Breast epithelium (tissue), 3 donors: ENCODE results near the gene GPR157.

Experiments
- CTCF ChIP-seq, 3 donors: fragments of 450-650 bp; IDR thresholded peaks; one replicate each; pipeline ENCODE4 v1.5.1; 2016 to 2017; ENCODE audit warnings: antibody characterized with exemption in 3 of 3, mild to moderate bottlenecking in 3 of 3, moderate library complexity in 3 of 3
- POLR2A ChIP-seq: fragments of 450-650 bp; IDR thresholded peaks from one replicate; pipeline ENCODE4 v1.6.1; 2016; ENCODE audit warnings: antibody characterized with exemption, mild to moderate bottlenecking, moderate library complexity
- POLR2AphosphoS5 ChIP-seq, 3 donors: sonication (generic); formaldehyde crosslinking; IDR thresholded peaks; one replicate each; pipeline ENCODE4 v1.6.1; 2017; ENCODE audit warnings: antibody characterized with exemption in 3 of 3

DNA sequence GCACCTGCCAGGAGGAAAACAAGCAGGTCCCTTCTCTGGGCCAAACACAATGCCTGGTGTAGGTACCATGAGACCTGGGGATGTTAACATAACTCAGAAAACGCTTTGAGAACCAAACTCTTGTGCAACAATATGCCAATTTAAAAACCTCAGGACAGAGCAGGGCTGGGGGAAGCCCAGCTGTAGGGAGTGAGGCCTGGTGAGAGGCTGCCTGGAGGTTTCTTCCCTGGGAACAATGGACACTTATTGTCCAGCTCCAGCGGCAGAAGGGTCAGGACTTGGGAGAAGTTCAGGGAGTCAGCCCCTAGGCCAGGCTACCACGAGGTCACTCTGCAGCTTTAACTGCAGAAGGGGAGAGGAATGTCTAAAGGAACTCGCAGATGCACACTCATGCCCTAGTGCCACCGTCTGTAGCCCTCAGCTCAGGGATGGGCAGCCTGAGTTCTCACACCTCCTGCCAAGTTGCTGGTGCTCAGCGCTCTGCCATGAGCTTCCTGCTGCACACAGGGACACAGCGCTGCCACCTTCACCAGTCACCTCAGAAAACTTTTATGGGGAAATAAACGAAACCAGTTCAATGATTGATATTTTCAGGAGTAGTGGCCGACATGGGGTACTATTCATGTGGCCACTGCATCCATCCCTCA lies 8.5 kb downstream of the GPR157 start:
- TF ChIP-seq POLR2AphosphoS5 (IDR thresholded peaks at IDR 0.05) (no peak), POLR2A (no peak), CTCF (IDR thresholded peaks at IDR 0.05) (no peak)
